GM18508 (cell line): ENCODE results near the gene C3orf85.

Experiments
- ATAC-seq: cut with Tn5 transposase; IDR thresholded peaks from one replicate; pipeline ENCODE4 v1.9.1; 2021; ENCODE audit warnings: moderate number of reproducible peaks; ENCODE audit not compliant: insufficient read depth, unreplicated experiment

Gene C3orf85

GRCh38 chr3:109143646-109144045, 7.1 kb downstream of the C3orf85 start:
- ATAC-seq = no peak

GRCh38 chr3:109149078-109149477, 12.6 kb downstream of the C3orf85 start:
- ATAC-seq = no peak

GRCh38 chr3:109152320-109152719, 15.8 kb downstream of the C3orf85 start:
- no peak for ATAC-seq

- ATAC-seq = no peak
Observed at GRCh38 chr3:109154979-109155378, 18.5 kb downstream of the C3orf85 start.

GRCh38 chr3:109155828-109156227, 19.3 kb downstream of the C3orf85 start:
- ATAC-seq = no peak

GRCh38 chr3:109161487-109162123, 25.1 kb downstream of the C3orf85 start:
- ATAC-seq = no peak

GRCh38 chr3:109165905-109166304, 29.4 kb downstream of the C3orf85 start:
- no peak for ATAC-seq

GRCh38 chr3:109171479-109171878, 35.0 kb downstream of the C3orf85 start:
- ATAC-seq = no peak

- no peak for ATAC-seq
Observed at GRCh38 chr3:109175411-109175810, 38.9 kb downstream of the C3orf85 start.

- ATAC-seq = no peak
Observed at GRCh38 chr3:109176726-109177125, 40.2 kb downstream of the C3orf85 start.

- ATAC-seq = no peak
Observed at GRCh38 chr3:109177908-109178307, 41.4 kb downstream of the C3orf85 start.

- ATAC-seq = no peak
Observed at GRCh38 chr3:109178708-109179107, 42.2 kb downstream of the C3orf85 start.

GRCh38 chr3:109184726-109185125, 48.2 kb downstream of the C3orf85 start:
- no peak for ATAC-seq

- ATAC-seq = no peak
Observed at GRCh38 chr3:109187390-109187789, 50.9 kb downstream of the C3orf85 start.

GRCh38 chr3:109188741-109189140, 52.2 kb downstream of the C3orf85 start:
- no peak for ATAC-seq

GRCh38 chr3:109191421-109191820, 54.9 kb downstream of the C3orf85 start:
- no peak for ATAC-seq

- no peak for ATAC-seq
Observed at GRCh38 chr3:109195815-109196214, 59.3 kb downstream of the C3orf85 start.
